ENCODE results near the gene SHD. TPM values are rescaled to one million over a fixed set of nuclear protein-coding genes. Genes with fewer than 3 reads are reported as not detected.

The SHD gene
- total RNA-seq, 2 experiments from 2014 or later = not detected

- Mint-ChIP-seq H3K27ac (no peak overlapping the region), H3K4me3 (no peak overlapping the region), H3K27me3 (no peaks in the 10 kb centered on the region), H3K4me1 (no peaks in the 10 kb centered on the region), H3K9me3 (ENCODE audit: low read depth) (peaks cover 4% of the 10 kb centered on the region), H3K36me3 (ENCODE audit: low read depth) (no peaks in the 10 kb centered on the region)
- intact Hi-C loops (cut with DNase I, micrococcal nuclease) = no loop called here
- ChIA-PET CTCF (interaction anchor here (1.1 kb wide), 1 partner anchor 21 kb away, joined by 3 read pairs; no protein-coding TSS in a partner anchor), POLR2A (interaction anchor here (0.8 kb wide), 1 partner anchor 9 kb away, joined by 4 read pairs; no protein-coding TSS in a partner anchor)
- DNase-seq (no peak), ATAC-seq (no peak)
Measured at GRCh38 chr19:4318460-4318859, 39.4 kb downstream of the SHD start.

- no peak for ATAC-seq
- POLR2A ChIA-PET = interaction anchor here (0.6 to 0.8 kb wide), 3 partner anchors 10 to 113 kb away, joined by 3 to 5 read pairs (median 4); no protein-coding TSS in a partner anchor
- no peak overlapping the region for H3K4me3 Mint-ChIP-seq
- CTCF ChIA-PET = interaction anchor here (1.0 to 1.4 kb wide), 8 partner anchors 8 to 85 kb away, joined by 3 to 4 read pairs (median 3); no protein-coding TSS in a partner anchor
- DNase-seq = no peak
- intact Hi-C loops (cut with DNase I, micrococcal nuclease) = no loop called here
- peaks cover 4% of the 10 kb centered on the region for H3K9me3 Mint-ChIP-seq (ENCODE audit: low read depth)
- H3K4me1 Mint-ChIP-seq = no peaks in the 10 kb centered on the region
- no peaks in the 10 kb centered on the region for H3K36me3 Mint-ChIP-seq (ENCODE audit: low read depth)
- no peak overlapping the region for H3K27ac Mint-ChIP-seq
- H3K27me3 Mint-ChIP-seq = no peaks in the 10 kb centered on the region
Measured at GRCh38 chr19:4319067-4319718, 40.1 kb downstream of the SHD start.

GRCh38 chr19:4320419-4320818 is 41.4 kb downstream of the SHD start:
- CTCF ChIA-PET = interaction anchor here (1.0 to 1.3 kb wide), 5 partner anchors 10 to 86 kb away, joined by 3 to 4 read pairs (median 4); no protein-coding TSS in a partner anchor
- H3K9me3 Mint-ChIP-seq (ENCODE audit: low read depth) = peaks cover 4% of the 10 kb centered on the region
- intact Hi-C loops (cut with DNase I, micrococcal nuclease) = no loop called here
- POLR2A ChIA-PET = interaction anchor here (0.6 to 1.1 kb wide), 3 partner anchors 22 to 551 kb away, joined by 3 to 4 read pairs (median 3); no protein-coding TSS in a partner anchor
- ATAC-seq = no peak
- no peaks in the 10 kb centered on the region for H3K4me1 Mint-ChIP-seq
- no peak overlapping the region for H3K4me3 Mint-ChIP-seq
- no peaks in the 10 kb centered on the region for H3K36me3 Mint-ChIP-seq (ENCODE audit: low read depth)
- H3K27me3 Mint-ChIP-seq = no peaks in the 10 kb centered on the region
- H3K27ac Mint-ChIP-seq = no peak overlapping the region
- DNase-seq = no peak

- POLR2A ChIA-PET = interaction anchor here (0.6 to 0.9 kb wide), 2 partner anchors 22 to 42 kb away, joined by 3 to 6 read pairs; no protein-coding TSS in a partner anchor
- CTCF ChIA-PET = interaction anchor here (0.9 to 1.2 kb wide), 4 partner anchors 28 to 253 kb away, joined by 3 to 4 read pairs (median 4); no protein-coding TSS in a partner anchor
- no peak for DNase-seq
- no peaks in the 10 kb centered on the region for H3K27me3 Mint-ChIP-seq
- intact Hi-C loops (cut with DNase I, micrococcal nuclease) = no loop called here
- no peak overlapping the region for H3K27ac Mint-ChIP-seq
- peaks cover 17% of the 10 kb centered on the region for H3K4me1 Mint-ChIP-seq
- H3K4me3 Mint-ChIP-seq = no peak overlapping the region
- H3K9me3 Mint-ChIP-seq (ENCODE audit: low read depth) = peaks cover 4% of the 10 kb centered on the region
- ATAC-seq = no peak
- no peaks in the 10 kb centered on the region for H3K36me3 Mint-ChIP-seq (ENCODE audit: low read depth)
Measured at GRCh38 chr19:4322942-4323665, 44.0 kb downstream of the SHD start.

GRCh38 chr19:4323692-4324091 is 44.6 kb downstream of the SHD start:
- ChIA-PET CTCF (no interaction called here), POLR2A (interaction anchor here (0.6 to 1.7 kb wide), 2 partner anchors 20 to 22 kb away, joined by 3 to 6 read pairs; partner anchors contain the start of gene MPND)
- no peak for ATAC-seq
- peaks cover 4% of the 10 kb centered on the region for H3K9me3 Mint-ChIP-seq (ENCODE audit: low read depth)
- H3K27ac Mint-ChIP-seq = no peak overlapping the region
- no peaks in the 10 kb centered on the region for H3K27me3 Mint-ChIP-seq
- intact Hi-C loops (cut with DNase I, micrococcal nuclease) = no loop called here
- H3K4me3 Mint-ChIP-seq = no peak overlapping the region
- H3K4me1 Mint-ChIP-seq = peaks cover 19% of the 10 kb centered on the region
- H3K36me3 Mint-ChIP-seq (ENCODE audit: low read depth) = no peaks in the 10 kb centered on the region
- no peak for DNase-seq

GRCh38 chr19:4324228-4324627 is 45.2 kb downstream of the SHD start:
- intact Hi-C loops (cut with DNase I, micrococcal nuclease) = no loop called here
- peaks cover 2% of the 10 kb centered on the region for H3K9me3 Mint-ChIP-seq (ENCODE audit: low read depth)
- POLR2A ChIA-PET = interaction anchor here (1.7 kb wide), 1 partner anchor 19 kb away, joined by 3 read pairs; the partner anchor contains the start of gene MPND
- CTCF ChIA-PET = no interaction called here
- H3K27me3 Mint-ChIP-seq = no peaks in the 10 kb centered on the region
- H3K36me3 Mint-ChIP-seq (ENCODE audit: low read depth) = peaks cover under 1% of the 10 kb centered on the region
- ATAC-seq (no peak), DNase-seq (no peak)
- H3K27ac Mint-ChIP-seq = no peak overlapping the region
- peaks cover 20% of the 10 kb centered on the region for H3K4me1 Mint-ChIP-seq
- no peak overlapping the region for H3K4me3 Mint-ChIP-seq

GRCh38 chr19:4326215-4326836 is 47.3 kb downstream of the SHD start:
- CTCF ChIA-PET = no interaction called here
- POLR2A ChIA-PET = no interaction called here
- ATAC-seq (no peak), DNase-seq (no peak)
- peaks cover 8% of the 10 kb centered on the region for H3K36me3 Mint-ChIP-seq (ENCODE audit: low read depth)
- H3K4me1 Mint-ChIP-seq = peaks cover 27% of the 10 kb centered on the region
- H3K9me3 Mint-ChIP-seq (ENCODE audit: low read depth) = no peaks in the 10 kb centered on the region
- intact Hi-C loops (cut with DNase I, micrococcal nuclease) = loop anchor here in 1 of 2 experiments (5.0 kb wide), 7 partner anchors 144 to 1576 kb away; partner anchors contain the start of genes ANKRD24, APBA3, CACTIN and EEF2
- H3K27me3 Mint-ChIP-seq = no peaks in the 10 kb centered on the region
- peak overlapping the region; percentile 93 for H3K4me3 Mint-ChIP-seq
- H3K27ac Mint-ChIP-seq = no peak overlapping the region

GRCh38 chr19:4326837-4327251 is 47.8 kb downstream of the SHD start:
- no peaks in the 10 kb centered on the region for H3K27me3 Mint-ChIP-seq
- H3K4me1 Mint-ChIP-seq = peaks cover 27% of the 10 kb centered on the region
- DNase-seq = peak; percentile 37
- H3K27ac Mint-ChIP-seq = no peak overlapping the region
- POLR2A ChIA-PET = no interaction called here
- ATAC-seq = no peak
- peaks cover 8% of the 10 kb centered on the region for H3K36me3 Mint-ChIP-seq (ENCODE audit: low read depth)
- CTCF ChIA-PET = no interaction called here
- intact Hi-C loops (cut with DNase I, micrococcal nuclease) = loop anchor here in 1 of 2 experiments (1.0 to 5.0 kb wide), 9 partner anchors 60 to 1575 kb away; partner anchors contain the start of genes ANKRD24, APBA3, CACTIN and DAPK3
- peak overlapping the region; percentile 93 for H3K4me3 Mint-ChIP-seq
- H3K9me3 Mint-ChIP-seq (ENCODE audit: low read depth) = no peaks in the 10 kb centered on the region

GRCh38 chr19:4327252-4327876 is 48.3 kb downstream of the SHD start:
- intact Hi-C loops (cut with DNase I, micrococcal nuclease) = loop anchor here in 1 of 2 experiments (1.0 to 5.0 kb wide), 9 partner anchors 60 to 1575 kb away; partner anchors contain the start of genes ANKRD24, APBA3, CACTIN and DAPK3

GRCh38 chr19:4327877-4328242 is 48.8 kb downstream of the SHD start:
- Mint-ChIP-seq H3K4me3 (peak overlapping the region; percentile 93), H3K36me3 (ENCODE audit: low read depth) (peaks cover 8% of the 10 kb centered on the region), H3K9me3 (ENCODE audit: low read depth) (no peaks in the 10 kb centered on the region), H3K27me3 (no peaks in the 10 kb centered on the region), H3K27ac (peak overlapping the region; percentile 51), H3K4me1 (peaks cover 27% of the 10 kb centered on the region)
- intact Hi-C loops (cut with DNase I, micrococcal nuclease) = loop anchor here (1.0 to 5.0 kb wide), 24 partner anchors 10 to 1574 kb away; partner anchors contain the start of genes MPND (in 2 of the 2), ANKRD24 (in 1 of the 2), APBA3 (in 1 of the 2) and CACTIN (in 1 of the 2)
- ChIA-PET CTCF (interaction anchor here (0.6 to 1.1 kb wide), 7 partner anchors 10 to 76 kb away, joined by 3 to 5 read pairs (median 3); partner anchors contain the start of gene STAP2), POLR2A (interaction anchor here (0.5 to 1.1 kb wide), 2 partner anchors 15 to 130 kb away, joined by 3 to 12 read pairs; partner anchors contain the start of gene MPND)
- no peak for DNase-seq
- ATAC-seq = peak; percentile 23

More at GRCh38 chr19:4327252-4327876, 48.3 kb downstream of the SHD start:
- Mint-ChIP-seq H3K36me3 (ENCODE audit: low read depth) (peaks cover 8% of the 10 kb centered on the region), H3K4me1 (peaks cover 27% of the 10 kb centered on the region), H3K9me3 (ENCODE audit: low read depth) (no peaks in the 10 kb centered on the region), H3K4me3 (peak overlapping the region; percentile 93), H3K27ac (peak overlapping the region; percentile 51), H3K27me3 (no peaks in the 10 kb centered on the region)
- ChIA-PET POLR2A (interaction anchor here (1.1 kb wide), 1 partner anchor 15 kb away, joined by 12 read pairs; the partner anchor contains the start of gene MPND), CTCF (interaction anchor here (1.0 to 1.1 kb wide), 3 partner anchors 11 to 60 kb away, joined by 3 to 5 read pairs (median 3); partner anchors contain the start of gene STAP2)
- peak; percentile 56 for ATAC-seq
- peak; percentile 94 for DNase-seq

Data from activated CD4-positive, alpha-beta T cell treated with anti-CD3 and anti-CD28 coated beads for 36 hours (primary cell).